ENCODE data around the gene POU6F1. TPM values are rescaled to one million over a fixed set of nuclear protein-coding genes. Genes with fewer than 3 reads are reported as not detected.
A peak's percentile ranks its signal among the peaks of the same experiment; 100 is the strongest.

POU6F1 gene
- total and polyA plus RNA-seq, 9 of the 15 experiments (the other 6 are each of a cell fraction or from before 2014, with no cell fraction given): 0.14 to 3.3 (median 1.1) TPM

GRCh38 chr12:51238510-51239334 is 20.9 kb upstream of the POU6F1 start, which contains the start of gene DAZAP2 (continued):
- TF ChIP-seq E4F1 (CRISPR knock-in tag; IDR thresholded peaks at IDR 0.05; ENCODE audit: borderline replicate concordance) (no peak), TCF7 (IDR thresholded peaks at IDR 0.05; ENCODE audit: borderline replicate concordance) (no peak; the same call in 1 of the 2 replicates), ZNF280A (IDR thresholded peaks at IDR 0.05; ENCODE audit: low read depth, partially characterized antibody) (no peak), ZNF354B (CRISPR knock-in tag; IDR thresholded peaks at IDR 0.05) (no peak), CEBPB (tag; IDR thresholded peaks at IDR 0.05) (no peak), HMG20A (CRISPR knock-in tag; conservative IDR thresholded peaks at IDR 0.05) (no peak), PML (IDR thresholded peaks at IDR 0.05; ENCODE audit: low read length) (peak; percentile 79; the same call in 1 of the 2 replicates), STAG1 (CRISPR knock-in tag; IDR thresholded peaks at IDR 0.05; ENCODE audit: borderline replicate concordance) (no peak), CTCF (IDR thresholded peaks at IDR 0.05 in 2 of 3, conservative IDR thresholded peaks at IDR 0.05 in 1 of 3; ENCODE audit: insufficient read depth in 2 of 3, low read depth in 1 of 3, low read length in 3 of 3) (peak in 2 of 3 experiments; percentile 14 to 18; a peak in 2 of 6 replicates), HNRNPK (IDR thresholded peaks at IDR 0.05; ENCODE audit: low read depth, low read length, poor library complexity, severe bottlenecking) (peak; percentile 4), ZBTB33 (CRISPR knock-in tag; IDR thresholded peaks at IDR 0.05) (no peak; the same call in 1 of the 2 replicates), ARID4B (CRISPR knock-in tag; IDR thresholded peaks at IDR 0.05) (peak; percentile 94), HSF4 (CRISPR knock-in tag; IDR thresholded peaks at IDR 0.05; ENCODE audit: borderline replicate concordance) (0 out of 2 replicates have a peak, but pooled peaks have one; percentile 15)

All from K562 (cell line).